ENCODE measurements around the gene COX17. TPM values are rescaled to one million over a fixed set of nuclear protein-coding genes. Genes with fewer than 3 reads are reported as not detected.

COX17 gene
- total RNA-seq, 1 donor from 2014 or later: 16.9 TPM

DNA sequence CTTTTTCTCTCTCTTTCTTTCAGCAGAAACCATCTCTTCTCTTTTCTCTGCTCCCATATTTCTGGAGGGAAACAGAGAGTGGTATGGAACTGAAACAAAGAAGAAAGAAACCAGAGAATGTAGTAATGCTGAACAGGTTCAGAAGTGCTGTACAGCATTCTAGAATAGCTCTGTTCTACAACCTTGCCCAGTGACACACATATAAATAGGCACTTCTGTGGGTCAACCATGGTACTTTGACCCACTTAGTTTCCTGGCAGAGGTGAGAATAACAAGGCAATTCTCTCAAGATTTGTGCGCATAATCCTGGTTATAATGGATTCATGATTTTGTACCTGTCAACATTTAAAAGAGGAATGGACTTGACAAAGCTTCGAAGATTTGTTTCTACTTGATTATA lies 37.9 kb upstream of the COX17 start:
- Mint-ChIP-seq H3K4me3 (ENCODE audit: unreplicated experiment) (no peak overlapping the region), H3K27me3 (ENCODE audit: unreplicated experiment) (no peaks in the 10 kb centered on the region), H3K4me1 (ENCODE audit: unreplicated experiment) (no peaks in the 10 kb centered on the region), H3K27ac (ENCODE audit: unreplicated experiment) (no peak overlapping the region), H3K9me3 (ENCODE audit: unreplicated experiment) (no peaks in the 10 kb centered on the region), H3K36me3 (ENCODE audit: low read depth, unreplicated experiment) (no peaks in the 10 kb centered on the region)
- TF ChIP-seq CTCF (IDR thresholded peaks at IDR 0.05; ENCODE audit: unreplicated experiment): no peak
- DNase-seq (ENCODE audit: low spot score): no peak

GRCh38 chr3:119703820-119704531 lies 26.8 kb upstream of the COX17 start:
- no peak for DNase-seq (ENCODE audit: low spot score)
- peaks cover 6% of the 10 kb centered on the region for H3K27me3 Mint-ChIP-seq (ENCODE audit: unreplicated experiment)
- peak overlapping the region; percentile 51 for H3K4me3 Mint-ChIP-seq (ENCODE audit: unreplicated experiment)
- peaks cover 7% of the 10 kb centered on the region for H3K4me1 Mint-ChIP-seq (ENCODE audit: unreplicated experiment)
- TF ChIP-seq CTCF (IDR thresholded peaks at IDR 0.05; ENCODE audit: unreplicated experiment): no peak
- no peaks in the 10 kb centered on the region for H3K9me3 Mint-ChIP-seq (ENCODE audit: unreplicated experiment)
- H3K27ac Mint-ChIP-seq (ENCODE audit: unreplicated experiment): no peak overlapping the region
- peaks cover 4% of the 10 kb centered on the region for H3K36me3 Mint-ChIP-seq (ENCODE audit: low read depth, unreplicated experiment)

DNA sequence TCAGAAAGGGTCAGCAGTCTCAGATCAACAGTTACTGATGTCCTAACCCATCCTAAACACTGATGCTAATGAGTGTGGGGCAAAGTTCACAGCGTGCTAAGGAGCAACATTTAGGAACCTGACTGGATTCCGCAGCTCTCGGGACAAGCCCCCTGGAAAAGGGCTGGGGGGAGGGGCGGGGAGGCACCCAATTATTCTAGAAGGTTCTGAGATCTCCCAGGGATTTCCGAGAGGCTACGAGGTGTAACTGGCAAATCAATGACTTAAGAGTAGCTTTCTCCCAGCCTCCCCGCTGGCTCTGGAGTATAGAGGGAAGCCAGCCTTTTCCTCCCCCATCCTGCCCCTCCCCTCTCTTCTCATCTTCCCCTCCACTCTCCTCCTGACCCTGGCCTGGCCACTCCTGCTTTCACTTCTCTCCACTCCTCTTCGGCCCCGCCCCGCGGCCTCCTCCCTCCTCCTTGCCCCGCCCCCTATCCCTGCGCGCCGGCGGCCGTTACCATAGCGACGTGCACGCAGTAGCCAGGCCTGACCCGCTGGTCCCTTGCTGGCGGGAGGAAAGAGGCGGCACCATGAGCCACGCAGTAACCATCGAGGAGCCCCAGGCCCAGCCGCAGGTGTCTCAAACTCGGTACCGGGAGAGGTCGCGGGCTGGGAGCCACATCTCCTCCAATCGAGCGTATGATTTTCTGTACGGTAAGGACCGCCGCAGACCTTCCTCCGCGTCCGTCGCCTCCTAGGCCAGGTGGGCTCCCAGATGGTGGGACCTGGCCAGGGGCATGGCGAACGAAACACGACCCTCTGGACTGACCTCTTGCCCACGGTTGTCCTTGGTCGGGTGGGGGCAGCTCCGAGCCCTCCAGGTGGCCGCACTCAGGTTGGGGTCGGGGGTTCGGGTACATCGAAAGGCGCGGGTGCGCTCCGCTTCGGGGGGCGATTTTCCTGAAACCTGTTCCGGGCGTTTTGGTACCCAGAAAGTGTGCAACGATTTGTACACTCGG lies 25.6 kb upstream of the COX17 start, which contains the start of gene CFAP91:
TSS of gene CFAP91 (plus strand) at position 493 of the 998 bp plus-strand sequence. CDS start at position 570, 77 bp downstream.
- DNase-seq (ENCODE audit: low spot score): peak; percentile 97
- TF ChIP-seq CTCF (IDR thresholded peaks at IDR 0.05; ENCODE audit: unreplicated experiment): no peak
- Mint-ChIP-seq H3K9me3 (ENCODE audit: unreplicated experiment) (no peaks in the 10 kb centered on the region), H3K27me3 (ENCODE audit: unreplicated experiment) (peaks cover 6% of the 10 kb centered on the region), H3K4me3 (ENCODE audit: unreplicated experiment) (peak within 1 kb of the TSS; percentile 79), H3K27ac (ENCODE audit: unreplicated experiment) (no peak within 1 kb of the TSS), H3K4me1 (ENCODE audit: unreplicated experiment) (peaks cover 7% of the 10 kb centered on the region), H3K36me3 (ENCODE audit: low read depth, unreplicated experiment) (peaks cover 4% of the 10 kb centered on the region)

DNA sequence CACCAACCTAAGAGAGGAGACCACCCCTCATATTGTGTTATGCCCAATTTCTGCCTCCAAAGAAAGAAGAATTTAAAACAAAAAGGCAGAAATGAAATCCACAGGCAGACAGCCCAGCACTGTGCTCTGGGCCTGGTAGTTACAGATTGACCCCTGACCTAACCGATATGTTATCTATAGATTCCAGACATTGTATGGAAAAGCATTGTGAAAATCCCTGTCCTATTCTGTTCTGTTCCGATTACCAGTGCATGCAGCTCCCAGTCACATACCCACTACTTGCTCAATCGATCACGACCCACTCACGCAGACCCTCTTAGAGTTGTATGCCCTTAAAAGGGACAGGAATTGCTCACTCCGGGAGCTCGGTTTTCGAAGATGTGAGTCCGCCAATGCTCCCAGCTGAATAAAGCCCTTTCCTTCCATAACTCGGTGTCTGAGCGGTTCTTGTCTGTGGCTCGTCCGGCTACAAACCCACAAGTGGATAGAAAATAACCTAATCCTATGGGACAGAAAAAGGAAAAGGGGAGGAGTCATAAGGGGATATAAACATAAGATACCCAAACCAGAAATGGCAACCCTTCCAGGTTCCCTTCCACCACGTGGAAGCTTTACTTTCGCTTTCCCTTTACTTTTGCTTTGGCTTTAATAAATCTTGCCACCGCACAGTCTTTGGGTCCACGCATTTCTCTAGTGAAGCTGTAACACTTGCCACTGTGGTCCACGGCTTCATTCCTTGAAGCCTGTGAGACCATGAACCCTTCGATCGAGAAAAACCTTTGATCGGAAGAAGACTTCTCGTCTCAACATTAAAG lies 23.9 kb upstream of the COX17 start:
- Mint-ChIP-seq H3K27ac (ENCODE audit: unreplicated experiment) (no peak overlapping the region), H3K4me3 (ENCODE audit: unreplicated experiment) (no peak overlapping the region), H3K4me1 (ENCODE audit: unreplicated experiment) (peaks cover 7% of the 10 kb centered on the region), H3K9me3 (ENCODE audit: unreplicated experiment) (no peaks in the 10 kb centered on the region), H3K27me3 (ENCODE audit: unreplicated experiment) (peaks cover 6% of the 10 kb centered on the region), H3K36me3 (ENCODE audit: low read depth, unreplicated experiment) (peaks cover 4% of the 10 kb centered on the region)
- no peak for DNase-seq (ENCODE audit: low spot score)
- TF ChIP-seq CTCF (IDR thresholded peaks at IDR 0.05; ENCODE audit: unreplicated experiment): no peak

Measured in endothelial cell (in vitro differentiated cells).